Measurements from ENCODE around the gene PABPN1. TPM values are rescaled to one million over a fixed set of nuclear protein-coding genes. Genes with fewer than 3 reads are reported as not detected.
A peak's percentile ranks its signal among the peaks of the same experiment; 100 is the strongest.
"Not testable (repeated sequence)": the region's sequence is repeated elsewhere in the genome, so short reads cannot be mapped to it uniquely, and the experiment has no call there.

Gene PABPN1
- total RNA-seq, result 100 to 1,000 TPM in 1 of 2 donors, 10 to 100 TPM in 1; 94.9 to 117 TPM
- 100 to 1,000 TPM; 235 to 282 TPM for polyA plus RNA-seq (ENCODE audit: insufficient read length in 2 of 2)
- long read RNA-seq, donor 1, transcript PABPN1-201 (7 exons, 2,001 nt), result major isoform, 56 of 377 reads
- long read RNA-seq, donor 1, transcript PABPN1-207 (6 exons, 1,220 nt), result minor isoform, 5 of 377 reads
- long read RNA-seq, donor 1, transcript PABPN1-202 (6 exons, 2,768 nt), result minor isoform, 48 of 377 reads
- long read RNA-seq, donor 1, transcript PABPN1-208 (5 exons, 778 nt), result minor isoform, 7 of 377 reads
- long read RNA-seq, donor 1, partial matches to known transcripts, result 259 of 377 reads
- long read RNA-seq, donor 1, other reads (novel, unspliced or antisense), result 0 of 377 reads
- long read RNA-seq, donor 2, transcript PABPN1-201 (7 exons, 2,001 nt), result major isoform, 19 of 33 reads
- long read RNA-seq, donor 2, transcript PABPN1-202 (6 exons, 2,768 nt), result minor isoform, 10 of 33 reads
- long read RNA-seq, donor 2, partial matches to known transcripts, result 0 of 33 reads
- long read RNA-seq, donor 2, other reads (novel, unspliced or antisense), result 0 of 33 reads
- long read RNA-seq, donor 3, transcript PABPN1-202 (6 exons, 2,768 nt), result minor isoform, 11 of 42 reads
- long read RNA-seq, donor 3, transcript PABPN1-201 (7 exons, 2,001 nt), result major isoform, 22 of 42 reads
- long read RNA-seq, donor 3, partial matches to known transcripts, result 0 of 42 reads
- long read RNA-seq, donor 3, other reads (novel, unspliced or antisense), result 0 of 42 reads
- long read RNA-seq, donor 4, transcript PABPN1-201 (7 exons, 2,001 nt), result major isoform, 87 of 183 reads
- long read RNA-seq, donor 4, transcript PABPN1-202 (6 exons, 2,768 nt), result minor isoform, 47 of 183 reads
- long read RNA-seq, donor 4, partial matches to known transcripts, result 40 of 183 reads
- long read RNA-seq, donor 4, other reads (novel, unspliced or antisense), result 0 of 183 reads

- 3% methylated on average over 59 of the region's 63 CpGs for WGBS (ENCODE audit: insufficient coverage)
- peaks cover 22% of the 10 kb centered on the region for H3K4me1 ChIP-seq (ENCODE audit: control insufficient read depth, insufficient read depth, low read length)
- H3K4me3 ChIP-seq (ENCODE audit: low read depth, low read length), result peak within 1 kb of the TSS; percentile 66
- peak within 1 kb of the TSS; percentile 99 for H3K27ac ChIP-seq (ENCODE audit: low read depth, low read length)
- no peaks in the 10 kb centered on the region for H3K9me3 ChIP-seq (ENCODE audit: control insufficient read depth, insufficient read depth, low read length)
- peaks cover 31% of the 10 kb centered on the region for H3K36me3 ChIP-seq (ENCODE audit: control insufficient read depth, insufficient read depth, low read length)
- no peaks in the 10 kb centered on the region for H3K27me3 ChIP-seq (ENCODE audit: control insufficient read depth, insufficient read depth, low read length)
- peak; percentile 99 to 100 (median 100) for DNase-seq (ENCODE audit: low read depth in 4 of 6, low spot score in 6 of 6)
Observed at GRCh38 chr14:23320584-23321571, at the start of gene PABPN1. TSS of gene PABPN1 (plus strand) at chr14:23321457. CDS start at chr14:23321470, 13 bp downstream.

GRCh38 chr14:23275412-23275811 is 45.8 kb upstream of the PABPN1 start:
- H3K4me3 ChIP-seq (ENCODE audit: low read depth, low read length), result no peak overlapping the region
- WGBS (ENCODE audit: insufficient coverage), result 100% methylated on average over 1 of the region's 2 CpGs

GRCh38 chr14:23277189-23277588 is 44.1 kb upstream of the PABPN1 start:
- Histone ChIP-seq H3K4me1 (ENCODE audit: control insufficient read depth, insufficient read depth, low read length) (no peaks in the 10 kb centered on the region), H3K4me3 (ENCODE audit: low read depth, low read length) (no peak overlapping the region), H3K9me3 (ENCODE audit: control insufficient read depth, insufficient read depth, low read length) (no peaks in the 10 kb centered on the region), H3K27ac (ENCODE audit: low read depth, low read length) (no peak overlapping the region), H3K36me3 (ENCODE audit: control insufficient read depth, insufficient read depth, low read length) (peaks cover 13% of the 10 kb centered on the region), H3K27me3 (ENCODE audit: control insufficient read depth, insufficient read depth, low read length) (no peaks in the 10 kb centered on the region)
- DNase-seq (ENCODE audit: low read depth in 4 of 6, low spot score in 6 of 6), result no peak
- WGBS (ENCODE audit: insufficient coverage), result 96% methylated on average over 3 of the region's 3 CpGs

More at GRCh38 chr14:23275412-23275811, 45.8 kb upstream of the PABPN1 start:
- no peak for DNase-seq (ENCODE audit: low read depth in 4 of 6, low spot score in 6 of 6)
- Histone ChIP-seq H3K27me3 (ENCODE audit: control insufficient read depth, insufficient read depth, low read length) (no peaks in the 10 kb centered on the region), H3K4me1 (ENCODE audit: control insufficient read depth, insufficient read depth, low read length) (no peaks in the 10 kb centered on the region), H3K36me3 (ENCODE audit: control insufficient read depth, insufficient read depth, low read length) (peaks cover 13% of the 10 kb centered on the region), H3K27ac (ENCODE audit: low read depth, low read length) (no peak overlapping the region), H3K9me3 (ENCODE audit: control insufficient read depth, insufficient read depth, low read length) (no peaks in the 10 kb centered on the region)

- H3K27me3 ChIP-seq (ENCODE audit: control insufficient read depth, insufficient read depth, low read length); H3K4me1 ChIP-seq (ENCODE audit: control insufficient read depth, insufficient read depth, low read length); DNase-seq (ENCODE audit: low read depth in 4 of 6, low spot score in 6 of 6); H3K4me3 ChIP-seq (ENCODE audit: low read depth, low read length); H3K27ac ChIP-seq (ENCODE audit: low read depth, low read length); H3K9me3 ChIP-seq (ENCODE audit: control insufficient read depth, insufficient read depth, low read length): not testable (repeated sequence)
- WGBS (ENCODE audit: insufficient coverage), result 89% methylated on average over 2 of the region's 6 CpGs
- peaks cover 13% of the 10 kb centered on the region for H3K36me3 ChIP-seq (ENCODE audit: control insufficient read depth, insufficient read depth, low read length)
Observed at GRCh38 chr14:23277928-23278327, 43.3 kb upstream of the PABPN1 start.

- 94% methylated on average over 5 of the region's 6 CpGs for WGBS (ENCODE audit: insufficient coverage)
- Histone ChIP-seq H3K27ac (ENCODE audit: low read depth, low read length) (no peak overlapping the region), H3K4me3 (ENCODE audit: low read depth, low read length) (no peak overlapping the region)
Observed at GRCh38 chr14:23281247-23281646, 40.0 kb upstream of the PABPN1 start.

GRCh38 chr14:23284654-23285529 is 36.4 kb upstream of the PABPN1 start:
- WGBS (ENCODE audit: insufficient coverage), result 0% methylated on average over 1 of the region's 9 CpGs
- H3K4me3 ChIP-seq (ENCODE audit: low read depth, low read length), result peak overlapping the region; percentile 93
- no peaks in the 10 kb centered on the region for H3K27me3 ChIP-seq (ENCODE audit: control insufficient read depth, insufficient read depth, low read length)
- peak overlapping the region; percentile 88 for H3K27ac ChIP-seq (ENCODE audit: low read depth, low read length)
- no peaks in the 10 kb centered on the region for H3K36me3 ChIP-seq (ENCODE audit: control insufficient read depth, insufficient read depth, low read length)
- peaks cover 15% of the 10 kb centered on the region for H3K4me1 ChIP-seq (ENCODE audit: control insufficient read depth, insufficient read depth, low read length)
- H3K9me3 ChIP-seq (ENCODE audit: control insufficient read depth, insufficient read depth, low read length), result no peaks in the 10 kb centered on the region
- DNase-seq (ENCODE audit: low read depth in 4 of 6, low spot score in 6 of 6), result no peak

More at GRCh38 chr14:23281247-23281646, 40.0 kb upstream of the PABPN1 start:
- no peak for DNase-seq (ENCODE audit: low read depth in 4 of 6, low spot score in 6 of 6)
- H3K9me3 ChIP-seq (ENCODE audit: control insufficient read depth, insufficient read depth, low read length), result no peaks in the 10 kb centered on the region
- peaks cover 8% of the 10 kb centered on the region for H3K4me1 ChIP-seq (ENCODE audit: control insufficient read depth, insufficient read depth, low read length)
- peaks cover 6% of the 10 kb centered on the region for H3K36me3 ChIP-seq (ENCODE audit: control insufficient read depth, insufficient read depth, low read length)
- no peaks in the 10 kb centered on the region for H3K27me3 ChIP-seq (ENCODE audit: control insufficient read depth, insufficient read depth, low read length)

GRCh38 chr14:23285530-23286019 is 35.7 kb upstream of the PABPN1 start:
- Histone ChIP-seq H3K27me3 (ENCODE audit: control insufficient read depth, insufficient read depth, low read length) (no peaks in the 10 kb centered on the region), H3K4me3 (ENCODE audit: low read depth, low read length) (peak overlapping the region; percentile 93), H3K9me3 (ENCODE audit: control insufficient read depth, insufficient read depth, low read length) (no peaks in the 10 kb centered on the region), H3K36me3 (ENCODE audit: control insufficient read depth, insufficient read depth, low read length) (no peaks in the 10 kb centered on the region), H3K4me1 (ENCODE audit: control insufficient read depth, insufficient read depth, low read length) (peaks cover 15% of the 10 kb centered on the region), H3K27ac (ENCODE audit: low read depth, low read length) (peak overlapping the region; percentile 88)
- DNase-seq (ENCODE audit: low read depth in 4 of 6, low spot score in 6 of 6), result no peak
- WGBS (ENCODE audit: insufficient coverage), result 0% methylated on average over 8 of the region's 22 CpGs
